K562 (cell line): ENCODE measurements around the gene GRIK1. TPM values are rescaled to one million over a fixed set of nuclear protein-coding genes. Genes with fewer than 3 reads are reported as not detected.

Experiments used
- BHLHE40 ChIP-seq: IDR thresholded peaks from 2 replicates; pipeline ENCODE4 v1.6.1; 2011; ENCODE audit warnings: low read length, improper control_type of control experiment
- JUND ChIP-seq, 2 experiments: IDR thresholded peaks; 2 replicates in 1 of 2; 3 replicates in 1 of 2; pipeline ENCODE4 v1.6.1; 2011; ENCODE audit warnings: borderline replicate concordance in 2 of 2, low read depth in 2 of 2, low read length in 2 of 2, improper control_type of control experiment in 1 of 2, missing biosample characterization in 1 of 2, missing genetic modification characterization in 1 of 2, missing genetic modification reagents in 1 of 2
- KLF10 ChIP-seq: fragments of 250-450 bp; sonication (Bioruptor Pico); IDR thresholded peaks from 2 replicates; pipeline ENCODE4 v1.6.1; 2021; ENCODE audit warnings: matching md5 sums
- MAFK ChIP-seq: IDR thresholded peaks from 2 replicates; pipeline ENCODE4 v1.6.1; 2011; ENCODE audit warnings: low read length, improper control_type of control experiment
- MXI1 ChIP-seq: IDR thresholded peaks from 2 replicates; pipeline ENCODE4 v1.6.1; 2011; ENCODE audit warnings: low read depth, mild to moderate bottlenecking, improper control_type of control experiment, low read length
- NFATC3 ChIP-seq: fragments of 450-650 bp; IDR thresholded peaks from 2 replicates; pipeline ENCODE4 v1.6.1; 2017; ENCODE audit warnings: mild to moderate bottlenecking
- NONO ChIP-seq, 2 experiments: fragments of 200-400 bp in 1 of 2; fragments of 450-650 bp in 1 of 2; formaldehyde crosslinking in 1 of 2; IDR thresholded peaks; 2 replicates each; pipeline ENCODE4 v1.6.1; 2017; ENCODE audit warnings: low read depth in 2 of 2, mild to moderate bottlenecking in 2 of 2, moderate library complexity in 2 of 2, low read length in 1 of 2
- polyA plus RNA-seq, 8 experiments: library from polyadenylated mRNA; depleted of rRNA in 4 of 8; stranded (reverse) in 5 of 8; unstranded in 3 of 8; fragments of >200 nt; fragmentation: Nextera tagmentation in 2 of 8; fragmentation: Illumina TruSeq in 1 of 8; extraction: Ambion mirVana in 2 of 8; extraction: Trizol in 1 of 8; gene quantifications; 2 replicates each; pipeline versions ENCODE4 v1.2.1 to v1.2.3, GENCODE V29; 2011 to 2014; ENCODE audit warnings: inconsistent platforms in 1 of 8, missing spikeins in 1 of 8
- total RNA-seq, 7 experiments: library from RNA; depleted of rRNA in 6 of 7; stranded (reverse); fragments of >200 nt in 6 of 7; fragmentation: Illumina TruSeq in 2 of 7; extraction: Trizol in 2 of 7; gene quantifications; 2 replicates each; pipeline versions ENCODE4 v1.2.1 to v1.2.3, GENCODE V29; 2011 to 2021; ENCODE audit warnings: low replicate concordance in 1 of 7
- TF ChIP-seq, protein P1 (sequence below), 2 experiments: fragments of 450-650 bp; formaldehyde crosslinking in 1 of 2; IDR thresholded peaks; 2 replicates each; pipeline versions ENCODE4 v1.4.0 to v1.6.1; 2014 to 2020; ENCODE audit warnings: mild to moderate bottlenecking in 2 of 2, borderline replicate concordance in 1 of 2, low read depth in 1 of 2
- TF ChIP-seq, protein P2 (sequence below): IDR thresholded peaks from 2 replicates; pipeline ENCODE4 v1.6.1; 2014; ENCODE audit warnings: antibody characterized with exemption
- TF ChIP-seq, protein P3 (sequence below): fragments of 250-450 bp; sonication (Bioruptor Pico); IDR thresholded peaks from 2 replicates; pipeline ENCODE4 v1.8.0; 2021; ENCODE audit warnings: moderate library complexity, mild to moderate bottlenecking, inconsistent platforms
- TF ChIP-seq, protein P4 (sequence below): conservative IDR thresholded peaks from 2 replicates; pipeline ENCODE4 v1.6.1; 2011; ENCODE audit warnings: low read depth, mild to moderate bottlenecking, low read length; ENCODE audit not compliant: control insufficient read depth
- TF ChIP-seq, protein P5 (sequence below), 2 experiments: fragments of 250-450 bp in 1 of 2; fragments of 450-650 bp in 1 of 2; sonication (Bioruptor Pico) in 1 of 2; IDR thresholded peaks; 2 replicates each; pipeline versions ENCODE4 v1.6.1 to v1.8.0; 2016 to 2021; ENCODE audit warnings: mild to moderate bottlenecking in 2 of 2, moderate library complexity in 2 of 2, missing compliant biosample characterization in 1 of 2, missing genetic modification characterization in 1 of 2
- TF ChIP-seq, protein P6 (sequence below): fragments of 250-450 bp; sonication (Bioruptor Pico); IDR thresholded peaks from 2 replicates; pipeline ENCODE4 v1.8.0; 2022; ENCODE audit warnings: inconsistent platforms, mild to moderate bottlenecking, moderate library complexity, borderline replicate concordance

The GRIK1 gene
- total and polyA plus RNA-seq, 9 of the 15 experiments (the other 6 are each of a cell fraction or from before 2014, with no cell fraction given) = 0.17 to 2.8 (median 0.53) TPM

DNA sequence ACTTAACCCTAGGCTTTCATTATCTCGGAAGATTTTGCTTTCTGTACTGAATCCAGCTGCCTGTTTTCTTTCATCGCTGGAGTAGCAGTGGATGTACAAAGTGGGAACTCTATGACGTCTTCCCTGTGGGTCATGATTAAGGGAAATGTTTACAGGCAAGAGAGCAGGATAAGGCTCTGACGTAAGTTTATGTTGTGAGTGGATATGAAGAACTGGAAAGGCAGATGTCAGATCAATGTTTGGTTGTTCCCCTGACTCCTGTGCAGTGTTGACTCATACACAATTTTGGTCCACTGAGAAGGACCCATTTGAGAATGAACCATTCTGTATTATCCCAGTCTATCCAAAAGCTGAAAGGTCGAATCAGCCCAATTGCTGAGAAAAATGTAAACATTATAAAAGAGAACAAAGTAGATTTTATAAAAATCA lies 292.4 kb downstream of the GRIK1 start (continued):
- TF ChIP-seq, protein P1, sequence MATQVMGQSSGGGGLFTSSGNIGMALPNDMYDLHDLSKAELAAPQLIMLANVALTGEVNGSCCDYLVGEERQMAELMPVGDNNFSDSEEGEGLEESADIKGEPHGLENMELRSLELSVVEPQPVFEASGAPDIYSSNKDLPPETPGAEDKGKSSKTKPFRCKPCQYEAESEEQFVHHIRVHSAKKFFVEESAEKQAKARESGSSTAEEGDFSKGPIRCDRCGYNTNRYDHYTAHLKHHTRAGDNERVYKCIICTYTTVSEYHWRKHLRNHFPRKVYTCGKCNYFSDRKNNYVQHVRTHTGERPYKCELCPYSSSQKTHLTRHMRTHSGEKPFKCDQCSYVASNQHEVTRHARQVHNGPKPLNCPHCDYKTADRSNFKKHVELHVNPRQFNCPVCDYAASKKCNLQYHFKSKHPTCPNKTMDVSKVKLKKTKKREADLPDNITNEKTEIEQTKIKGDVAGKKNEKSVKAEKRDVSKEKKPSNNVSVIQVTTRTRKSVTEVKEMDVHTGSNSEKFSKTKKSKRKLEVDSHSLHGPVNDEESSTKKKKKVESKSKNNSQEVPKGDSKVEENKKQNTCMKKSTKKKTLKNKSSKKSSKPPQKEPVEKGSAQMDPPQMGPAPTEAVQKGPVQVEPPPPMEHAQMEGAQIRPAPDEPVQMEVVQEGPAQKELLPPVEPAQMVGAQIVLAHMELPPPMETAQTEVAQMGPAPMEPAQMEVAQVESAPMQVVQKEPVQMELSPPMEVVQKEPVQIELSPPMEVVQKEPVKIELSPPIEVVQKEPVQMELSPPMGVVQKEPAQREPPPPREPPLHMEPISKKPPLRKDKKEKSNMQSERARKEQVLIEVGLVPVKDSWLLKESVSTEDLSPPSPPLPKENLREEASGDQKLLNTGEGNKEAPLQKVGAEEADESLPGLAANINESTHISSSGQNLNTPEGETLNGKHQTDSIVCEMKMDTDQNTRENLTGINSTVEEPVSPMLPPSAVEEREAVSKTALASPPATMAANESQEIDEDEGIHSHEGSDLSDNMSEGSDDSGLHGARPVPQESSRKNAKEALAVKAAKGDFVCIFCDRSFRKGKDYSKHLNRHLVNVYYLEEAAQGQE (IDR thresholded peaks at IDR 0.05; ENCODE audit: borderline replicate concordance) = no peak; the same call in 1 of the 2 replicates
- TF ChIP-seq, protein P1 (CRISPR knock-in tag; IDR thresholded peaks at IDR 0.05; ENCODE audit: low read depth) = no peak
- TF ChIP-seq, protein P2, sequence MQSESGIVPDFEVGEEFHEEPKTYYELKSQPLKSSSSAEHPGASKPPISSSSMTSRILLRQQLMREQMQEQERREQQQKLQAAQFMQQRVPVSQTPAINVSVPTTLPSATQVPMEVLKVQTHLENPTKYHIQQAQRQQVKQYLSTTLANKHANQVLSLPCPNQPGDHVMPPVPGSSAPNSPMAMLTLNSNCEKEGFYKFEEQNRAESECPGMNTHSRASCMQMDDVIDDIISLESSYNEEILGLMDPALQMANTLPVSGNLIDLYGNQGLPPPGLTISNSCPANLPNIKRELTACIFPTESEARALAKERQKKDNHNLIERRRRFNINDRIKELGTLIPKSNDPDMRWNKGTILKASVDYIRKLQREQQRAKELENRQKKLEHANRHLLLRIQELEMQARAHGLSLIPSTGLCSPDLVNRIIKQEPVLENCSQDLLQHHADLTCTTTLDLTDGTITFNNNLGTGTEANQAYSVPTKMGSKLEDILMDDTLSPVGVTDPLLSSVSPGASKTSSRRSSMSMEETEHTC = no peak
- no peak for TF ChIP-seq BHLHE40
- TF ChIP-seq, protein P3, sequence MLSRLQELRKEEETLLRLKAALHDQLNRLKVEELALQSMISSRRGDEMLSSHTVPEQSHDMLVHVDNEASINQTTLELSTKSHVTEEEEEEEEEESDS (CRISPR knock-in tag) = no peak
- TF ChIP-seq, protein P4, sequence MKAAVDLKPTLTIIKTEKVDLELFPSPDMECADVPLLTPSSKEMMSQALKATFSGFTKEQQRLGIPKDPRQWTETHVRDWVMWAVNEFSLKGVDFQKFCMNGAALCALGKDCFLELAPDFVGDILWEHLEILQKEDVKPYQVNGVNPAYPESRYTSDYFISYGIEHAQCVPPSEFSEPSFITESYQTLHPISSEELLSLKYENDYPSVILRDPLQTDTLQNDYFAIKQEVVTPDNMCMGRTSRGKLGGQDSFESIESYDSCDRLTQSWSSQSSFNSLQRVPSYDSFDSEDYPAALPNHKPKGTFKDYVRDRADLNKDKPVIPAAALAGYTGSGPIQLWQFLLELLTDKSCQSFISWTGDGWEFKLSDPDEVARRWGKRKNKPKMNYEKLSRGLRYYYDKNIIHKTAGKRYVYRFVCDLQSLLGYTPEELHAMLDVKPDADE = no peak
- peak; percentile 93 for TF ChIP-seq JUND (IDR thresholded peaks at IDR 0.05; ENCODE audit: borderline replicate concordance, low read depth, low read length)
- TF ChIP-seq JUND (tag; IDR thresholded peaks at IDR 0.05; ENCODE audit: borderline replicate concordance, low read depth, low read length) = peak; percentile 95; the same call in 2 of the 3 replicates
- TF ChIP-seq, protein P5, sequence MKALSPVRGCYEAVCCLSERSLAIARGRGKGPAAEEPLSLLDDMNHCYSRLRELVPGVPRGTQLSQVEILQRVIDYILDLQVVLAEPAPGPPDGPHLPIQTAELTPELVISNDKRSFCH (CRISPR knock-in tag; IDR thresholded peaks at IDR 0.05) = 0 out of 2 replicates have a peak, but pooled peaks have one; percentile 11
- TF ChIP-seq, protein P5 (tag; IDR thresholded peaks at IDR 0.05) = peak; percentile 60; the same call in 1 of the 2 replicates
- TF ChIP-seq NONO (IDR thresholded peaks at IDR 0.05; ENCODE audit: low read depth in 2 of 2, low read length in 1 of 2) = peak in 1 of 2 experiments; percentile 65; a peak in 1 of 4 replicates
- peak; percentile 68 for TF ChIP-seq MAFK
- TF ChIP-seq KLF10 (CRISPR knock-in tag) = no peak
- TF ChIP-seq NFATC3 = 0 out of 2 replicates have a peak, but pooled peaks have one; percentile 61
- peak; percentile 48; the same call in 1 of the 2 replicates for TF ChIP-seq MXI1
- TF ChIP-seq, protein P6, sequence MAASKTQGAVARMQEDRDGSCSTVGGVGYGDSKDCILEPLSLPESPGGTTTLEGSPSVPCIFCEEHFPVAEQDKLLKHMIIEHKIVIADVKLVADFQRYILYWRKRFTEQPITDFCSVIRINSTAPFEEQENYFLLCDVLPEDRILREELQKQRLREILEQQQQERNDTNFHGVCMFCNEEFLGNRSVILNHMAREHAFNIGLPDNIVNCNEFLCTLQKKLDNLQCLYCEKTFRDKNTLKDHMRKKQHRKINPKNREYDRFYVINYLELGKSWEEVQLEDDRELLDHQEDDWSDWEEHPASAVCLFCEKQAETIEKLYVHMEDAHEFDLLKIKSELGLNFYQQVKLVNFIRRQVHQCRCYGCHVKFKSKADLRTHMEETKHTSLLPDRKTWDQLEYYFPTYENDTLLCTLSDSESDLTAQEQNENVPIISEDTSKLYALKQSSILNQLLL (CRISPR knock-in tag) = no peak
